Measurements from ENCODE around the gene COMMD1.
"Not testable (repeated sequence)": the region's sequence is repeated elsewhere in the genome, so short reads cannot be mapped to it uniquely, and the experiment has no call there.

The COMMD1 gene

DNA sequence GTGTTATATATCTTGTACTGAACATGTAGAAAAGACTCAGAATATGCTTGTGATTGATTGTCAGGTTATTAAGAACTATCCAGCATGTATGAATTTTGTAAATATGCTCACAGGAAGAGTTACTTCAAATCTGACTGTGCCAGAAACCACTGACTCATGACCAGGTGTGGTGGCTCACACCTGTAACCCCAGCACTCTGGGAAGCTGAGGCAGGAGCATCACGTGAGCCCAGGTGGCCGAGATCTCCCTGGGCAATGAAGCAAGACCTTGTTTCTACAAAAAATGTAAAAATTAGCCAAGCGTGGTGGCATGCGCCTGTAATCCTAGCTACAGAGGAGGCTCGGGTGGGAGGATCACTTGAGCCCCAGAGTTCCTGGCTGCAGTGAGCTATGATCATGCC is 126.6 kb downstream of the COMMD1 start:
- DNase-seq, result no peak

GRCh38 chr2:62034715-62035114 is 129.2 kb downstream of the COMMD1 start:
- DNase-seq, result no peak

GRCh38 chr2:62036229-62036628 is 130.8 kb downstream of the COMMD1 start:
- DNase-seq, result no peak

GRCh38 chr2:62036761-62037250 is 131.3 kb downstream of the COMMD1 start:
- DNase-seq, result no peak

DNA sequence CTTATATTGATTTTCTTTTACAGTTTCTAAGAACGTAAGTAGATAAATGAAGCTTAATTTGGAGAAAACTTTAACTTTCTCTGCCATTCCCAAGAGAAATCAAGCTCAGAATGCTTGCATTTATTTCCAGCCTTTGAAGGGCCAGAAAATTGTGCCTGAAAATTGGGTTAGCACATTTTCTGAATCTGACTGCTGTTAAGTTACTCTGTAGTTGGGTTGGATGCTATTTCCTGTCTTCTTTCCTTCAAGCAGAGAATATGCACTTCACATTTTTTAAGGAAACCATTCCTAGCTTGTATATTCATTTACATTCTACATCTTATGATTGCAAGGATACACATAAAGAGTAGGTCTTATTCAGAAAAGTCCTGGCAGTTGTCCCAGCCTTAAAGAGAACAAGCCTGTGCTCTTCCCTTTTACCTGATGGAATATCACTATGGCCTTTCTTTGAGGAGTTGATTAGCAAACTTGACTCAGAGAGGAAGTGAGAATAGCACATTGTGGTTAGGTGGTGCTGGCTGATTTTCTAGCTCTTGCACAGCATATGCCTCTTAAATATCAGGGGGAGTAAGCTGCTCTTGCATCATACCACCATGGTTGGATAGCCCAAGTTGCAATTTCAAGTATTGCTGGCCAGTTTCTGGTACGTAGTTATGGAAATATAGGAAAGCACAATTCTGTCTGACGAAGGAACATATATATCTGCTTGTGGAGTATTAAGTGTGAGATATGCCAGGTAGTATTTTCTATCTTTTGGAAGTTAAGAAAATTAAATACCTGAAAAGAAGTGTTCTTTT is 133.7 kb downstream of the COMMD1 start:
- peak; percentile 71 for DNase-seq

GRCh38 chr2:62040926-62041325 is 135.5 kb downstream of the COMMD1 start:
- DNase-seq, result no peak

- DNase-seq, result not testable (repeated sequence)
These were observed 136.4 kb downstream of the COMMD1 start for GRCh38 chr2:62041701-62042385.

GRCh38 chr2:62042400-62042799 is 136.9 kb downstream of the COMMD1 start:
- no peak for DNase-seq

- no peak for DNase-seq
These were observed 137.5 kb downstream of the COMMD1 start for GRCh38 chr2:62042944-62043343.

GRCh38 chr2:62045017-62045543 is 139.6 kb downstream of the COMMD1 start:
- no peak for DNase-seq

DNA sequence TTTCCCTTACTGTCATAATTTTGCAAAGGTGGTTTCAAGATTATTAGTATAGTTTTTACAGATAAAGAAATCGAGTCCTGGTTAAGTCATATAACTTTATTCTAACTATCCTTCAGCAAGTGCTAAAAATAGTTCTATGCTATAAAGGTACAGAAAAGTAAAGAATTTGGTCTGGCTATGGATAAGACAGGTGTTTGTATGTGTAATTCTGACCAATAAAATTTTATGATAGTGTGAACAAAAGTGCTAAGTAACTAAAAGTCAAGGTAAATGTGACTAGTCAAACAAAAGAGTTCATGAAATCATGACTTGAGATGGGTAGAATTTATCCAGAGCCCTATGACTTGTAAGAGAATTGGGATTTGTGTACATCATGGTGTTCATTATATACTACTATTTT is 140.7 kb downstream of the COMMD1 start:
- DNase-seq, result no peak

DNA sequence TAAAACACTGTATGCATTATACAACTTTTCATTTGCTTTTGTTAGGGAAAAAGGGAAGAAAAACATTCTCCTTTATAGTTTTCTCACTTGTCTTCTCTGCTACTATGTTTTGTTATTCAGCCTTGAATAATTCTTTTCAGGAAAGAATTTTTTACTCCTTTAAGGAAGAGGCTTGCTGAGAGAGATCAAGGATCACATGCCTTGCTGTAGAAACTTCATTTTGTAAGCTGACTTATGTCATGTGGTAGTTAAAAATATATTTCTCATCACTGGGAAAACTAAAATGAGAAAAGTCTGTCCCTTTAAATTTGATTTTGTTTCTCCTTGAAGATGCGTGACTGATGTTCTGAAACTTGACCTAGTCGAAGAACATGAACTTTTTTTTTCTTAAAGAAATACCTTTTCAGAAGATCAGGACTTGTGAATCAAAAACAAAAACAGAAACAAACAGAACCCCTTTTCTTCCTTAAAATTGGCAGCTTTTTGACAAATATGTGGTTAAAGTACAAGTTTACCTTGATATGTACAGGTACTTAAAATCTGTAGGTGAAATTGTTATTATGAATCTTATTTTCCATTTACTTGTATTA is 145.1 kb downstream of the COMMD1 start:
- DNase-seq, result no peak

GRCh38 chr2:62054029-62054791 is 148.7 kb downstream of the COMMD1 start:
- no peak for DNase-seq

DNA sequence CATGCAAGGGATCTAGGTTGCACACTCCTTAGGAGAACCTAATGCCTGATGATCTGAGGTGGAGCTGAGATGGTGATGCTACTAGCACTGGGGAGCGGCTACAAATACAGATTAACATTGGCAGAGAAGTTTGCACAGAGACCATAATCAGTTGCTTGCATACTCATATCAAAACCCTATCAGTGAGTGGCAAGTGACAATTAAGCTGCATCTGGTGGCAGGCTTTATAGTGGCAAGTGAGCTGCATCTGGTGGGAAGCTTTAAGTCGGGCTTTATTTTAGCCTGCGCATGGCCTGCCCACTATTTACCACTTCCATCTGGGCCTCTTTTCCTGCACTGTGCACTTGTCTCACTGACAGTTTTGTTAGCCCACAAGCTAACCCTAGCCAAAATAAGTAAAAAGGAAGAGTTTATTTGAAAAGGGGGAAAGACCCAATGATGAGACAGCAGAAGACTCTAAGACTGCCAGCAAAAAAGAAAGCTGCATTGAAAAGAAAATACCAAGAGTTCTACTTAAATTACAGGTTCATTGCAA is 149.5 kb downstream of the COMMD1 start:
- DNase-seq, result no peak

DNA sequence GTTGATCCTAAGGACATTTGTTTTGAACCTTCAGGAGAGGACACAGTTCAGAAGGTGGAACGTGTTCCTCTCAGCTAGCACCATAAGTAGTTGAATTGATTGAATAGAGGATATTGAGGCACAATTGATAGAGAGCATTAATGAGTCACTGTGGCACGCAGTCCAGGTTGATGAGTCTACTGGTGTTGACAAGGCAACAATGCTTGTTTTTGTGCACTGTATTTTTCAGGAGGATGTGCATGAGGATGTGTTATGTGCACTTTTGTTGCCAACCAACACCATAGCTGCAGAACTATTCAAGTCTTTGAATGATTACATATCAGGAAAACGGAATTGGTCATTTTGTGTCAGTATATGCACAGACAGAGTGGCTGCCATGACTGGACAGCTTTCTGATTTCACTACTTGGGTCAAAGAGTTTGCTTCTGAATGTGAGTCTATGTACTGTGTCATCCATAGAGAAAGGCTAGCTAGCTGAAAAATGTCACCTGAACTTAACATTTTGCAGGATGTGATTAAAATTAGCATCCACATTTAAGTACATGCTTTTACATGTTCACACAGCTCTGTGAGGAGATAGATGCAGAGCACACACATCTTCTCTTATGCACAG is 150.4 kb downstream of the COMMD1 start:
- no peak for DNase-seq

DNA sequence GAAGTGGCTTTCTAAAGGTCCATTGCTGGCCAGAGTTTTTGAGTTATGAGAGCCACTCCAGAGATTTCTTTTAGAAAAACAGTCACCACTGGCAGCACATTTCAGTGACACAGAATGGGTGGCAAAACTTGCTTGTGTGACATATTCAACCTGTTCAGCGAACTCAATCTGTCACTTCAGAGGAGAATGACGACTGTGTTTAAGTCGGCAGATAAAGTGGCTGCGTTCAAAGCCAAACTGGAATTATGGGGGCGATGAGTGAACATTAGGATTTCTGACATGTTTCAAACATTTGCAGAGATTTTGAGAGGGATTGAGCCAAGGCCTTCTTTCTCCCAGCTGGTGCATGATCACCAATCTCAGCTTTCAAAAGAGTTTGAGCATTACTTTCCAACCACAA is 150.9 kb downstream of the COMMD1 start:
- DNase-seq, result no peak

DNA sequence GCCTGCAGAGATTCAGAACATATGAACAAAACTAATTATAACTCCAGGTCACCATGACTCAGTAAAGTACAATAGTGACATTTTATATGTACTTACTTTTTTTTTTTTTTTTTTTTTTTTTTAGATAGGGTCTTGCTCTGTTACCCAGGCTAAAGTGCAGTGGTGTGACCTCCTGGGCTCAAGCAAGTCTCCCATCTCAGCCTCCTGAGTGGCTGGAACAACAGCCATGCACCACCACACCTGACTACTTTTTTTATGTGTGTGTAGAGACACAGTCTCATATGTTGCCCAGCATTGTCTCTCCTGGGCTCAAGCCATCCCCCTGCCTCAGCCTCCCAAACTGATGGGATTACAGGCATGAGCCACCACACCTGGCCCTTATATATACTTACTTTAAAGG is 159.8 kb downstream of the COMMD1 start:
- DNase-seq, result no peak

GRCh38 chr2:62071126-62071598 is 165.7 kb downstream of the COMMD1 start:
- no peak for DNase-seq

GRCh38 chr2:62071760-62072680 is 166.5 kb downstream of the COMMD1 start:
- no peak for DNase-seq

GRCh38 chr2:62074233-62074632 is 168.8 kb downstream of the COMMD1 start:
- no peak for DNase-seq
